PFSK-1 (cell line): Measurements from ENCODE around the gene BFSP2.

Source experiments
- FOXP2 ChIP-seq: optimal IDR thresholded peaks from 2 replicates; pipeline ENCODE3; 2011; ENCODE audit warnings: borderline replicate concordance, control low read depth, inconsistent platforms; ENCODE audit not compliant: insufficient read depth; ENCODE audit errors: extremely low read length, extremely low read depth
- POLR2AphosphoS5 ChIP-seq: IDR thresholded peaks from 2 replicates; pipeline ENCODE4 v1.6.1; 2012; ENCODE audit warnings: low read depth, mild to moderate bottlenecking, control low read depth, low read length, moderate library complexity
- SIN3A ChIP-seq: IDR thresholded peaks from 2 replicates; pipeline ENCODE4 v1.6.1; 2012; ENCODE audit warnings: mild to moderate bottlenecking, low read length, moderate library complexity, borderline replicate concordance; ENCODE audit not compliant: insufficient read depth
- TAF1 ChIP-seq: IDR thresholded peaks from 2 replicates; pipeline ENCODE4 v1.6.1; 2012; ENCODE audit warnings: low read length, control low read depth, borderline replicate concordance; ENCODE audit not compliant: insufficient read depth
- TF ChIP-seq, protein P1 (sequence below), 2 experiments: IDR thresholded peaks; 2 replicates each; pipeline versions ENCODE4 v1.6.1 to v1.8.0; 2011 to 2012; ENCODE audit warnings: low read depth in 2 of 2, low read length in 2 of 2, control low read depth in 1 of 2, inconsistent platforms in 1 of 2, mild to moderate bottlenecking in 1 of 2, moderate library complexity in 1 of 2; ENCODE audit not compliant: insufficient read depth in 1 of 2

The BFSP2 gene

DNA sequence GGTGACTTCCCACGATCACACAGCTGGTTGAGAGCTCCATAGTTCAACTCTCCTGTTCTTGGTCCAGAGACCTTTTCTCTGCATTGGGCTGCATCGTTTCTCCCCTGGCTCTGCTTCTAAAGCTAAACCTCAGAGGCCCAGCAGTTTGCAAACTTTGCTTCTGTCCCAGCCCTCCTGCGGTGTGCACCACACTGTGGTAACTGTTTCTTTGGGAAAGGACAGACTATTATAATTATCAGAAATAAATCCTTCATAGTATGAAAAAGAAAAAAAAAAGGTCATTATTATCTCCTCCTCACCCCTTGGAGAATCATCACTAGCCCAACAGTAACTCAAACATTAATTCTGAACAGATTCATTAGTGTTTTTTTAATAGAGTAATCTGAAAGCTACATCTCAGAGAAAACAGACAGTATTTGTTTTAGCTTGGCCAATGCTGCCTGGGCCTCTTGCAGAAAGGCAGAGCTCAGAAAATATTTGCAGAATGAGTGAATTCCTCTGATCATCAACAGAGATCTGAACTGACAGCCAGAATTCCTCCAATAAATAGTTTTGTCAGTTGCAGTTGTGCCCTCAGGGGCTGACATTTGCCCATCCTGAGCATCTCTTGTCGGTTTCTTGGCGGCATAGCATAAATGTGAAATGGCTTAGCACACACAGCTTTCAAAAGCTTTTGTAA is 52.9 kb downstream of the BFSP2 start:
- no peak for TF ChIP-seq FOXP2
- no peak for TF ChIP-seq POLR2AphosphoS5
- TF ChIP-seq SIN3A: no peak
- TF ChIP-seq, protein P1, sequence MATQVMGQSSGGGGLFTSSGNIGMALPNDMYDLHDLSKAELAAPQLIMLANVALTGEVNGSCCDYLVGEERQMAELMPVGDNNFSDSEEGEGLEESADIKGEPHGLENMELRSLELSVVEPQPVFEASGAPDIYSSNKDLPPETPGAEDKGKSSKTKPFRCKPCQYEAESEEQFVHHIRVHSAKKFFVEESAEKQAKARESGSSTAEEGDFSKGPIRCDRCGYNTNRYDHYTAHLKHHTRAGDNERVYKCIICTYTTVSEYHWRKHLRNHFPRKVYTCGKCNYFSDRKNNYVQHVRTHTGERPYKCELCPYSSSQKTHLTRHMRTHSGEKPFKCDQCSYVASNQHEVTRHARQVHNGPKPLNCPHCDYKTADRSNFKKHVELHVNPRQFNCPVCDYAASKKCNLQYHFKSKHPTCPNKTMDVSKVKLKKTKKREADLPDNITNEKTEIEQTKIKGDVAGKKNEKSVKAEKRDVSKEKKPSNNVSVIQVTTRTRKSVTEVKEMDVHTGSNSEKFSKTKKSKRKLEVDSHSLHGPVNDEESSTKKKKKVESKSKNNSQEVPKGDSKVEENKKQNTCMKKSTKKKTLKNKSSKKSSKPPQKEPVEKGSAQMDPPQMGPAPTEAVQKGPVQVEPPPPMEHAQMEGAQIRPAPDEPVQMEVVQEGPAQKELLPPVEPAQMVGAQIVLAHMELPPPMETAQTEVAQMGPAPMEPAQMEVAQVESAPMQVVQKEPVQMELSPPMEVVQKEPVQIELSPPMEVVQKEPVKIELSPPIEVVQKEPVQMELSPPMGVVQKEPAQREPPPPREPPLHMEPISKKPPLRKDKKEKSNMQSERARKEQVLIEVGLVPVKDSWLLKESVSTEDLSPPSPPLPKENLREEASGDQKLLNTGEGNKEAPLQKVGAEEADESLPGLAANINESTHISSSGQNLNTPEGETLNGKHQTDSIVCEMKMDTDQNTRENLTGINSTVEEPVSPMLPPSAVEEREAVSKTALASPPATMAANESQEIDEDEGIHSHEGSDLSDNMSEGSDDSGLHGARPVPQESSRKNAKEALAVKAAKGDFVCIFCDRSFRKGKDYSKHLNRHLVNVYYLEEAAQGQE (IDR thresholded peaks at IDR 0.05; ENCODE audit: insufficient read depth in 1 of 2, low read depth in 2 of 2, low read length in 2 of 2): 0 out of 4 replicates have a peak, but pooled peaks of 1 of the 2 experiments have one; percentile 25

DNA sequence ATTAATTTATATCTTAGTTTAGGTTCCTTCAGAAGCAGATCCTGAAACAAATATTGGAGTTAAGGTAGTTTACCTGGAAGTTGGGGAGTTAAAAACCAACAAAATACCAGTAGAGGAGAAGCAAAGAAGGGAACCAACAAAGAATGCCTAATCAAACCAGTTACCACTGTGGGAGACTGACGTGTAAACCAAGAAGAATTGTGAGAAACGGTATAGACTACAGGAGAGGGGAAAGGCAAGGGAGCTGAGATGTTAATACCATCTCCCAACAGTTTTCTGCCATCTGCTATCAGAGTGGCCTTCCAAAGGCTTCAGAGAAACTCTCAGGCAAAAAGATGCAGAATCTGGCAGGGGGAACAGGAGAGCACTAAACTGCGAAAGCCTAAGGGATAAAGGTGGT is 53.5 kb downstream of the BFSP2 start:
- no peak for TF ChIP-seq TAF1
- TF ChIP-seq, protein P1 (IDR thresholded peaks at IDR 0.05; ENCODE audit: insufficient read depth in 1 of 2, low read depth in 2 of 2, low read length in 2 of 2): no peak
- no peak for TF ChIP-seq FOXP2
- TF ChIP-seq POLR2AphosphoS5: no peak
- TF ChIP-seq SIN3A: no peak

DNA sequence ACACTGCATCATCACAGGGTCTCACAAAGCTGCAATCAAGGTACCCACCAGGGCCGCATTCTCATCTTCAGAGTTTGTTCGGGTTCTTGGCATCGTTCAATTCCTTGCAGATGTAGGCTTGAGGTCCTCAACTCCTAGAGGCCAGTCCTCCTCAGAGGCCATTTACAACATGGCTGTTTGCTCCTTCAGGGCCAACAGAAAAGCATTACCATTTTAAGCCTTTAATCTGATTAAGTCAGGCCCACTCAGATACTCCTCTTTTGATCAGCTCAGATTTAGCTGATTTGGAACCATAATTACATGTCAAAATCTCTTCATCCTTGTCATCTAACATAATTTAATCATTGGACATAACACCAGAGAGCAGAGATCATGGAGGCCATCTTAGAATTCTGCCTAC is 55.4 kb downstream of the BFSP2 start:
- TF ChIP-seq POLR2AphosphoS5 (no peak), SIN3A (no peak), TAF1 (no peak), FOXP2 (no peak)
- TF ChIP-seq, protein P1 (IDR thresholded peaks at IDR 0.05; ENCODE audit: insufficient read depth in 1 of 2, low read depth in 2 of 2, low read length in 2 of 2): no peak

- TF ChIP-seq POLR2AphosphoS5 (no peak), TAF1 (no peak), FOXP2 (no peak), SIN3A (no peak)
- TF ChIP-seq, protein P1 (IDR thresholded peaks at IDR 0.05; ENCODE audit: insufficient read depth in 1 of 2, low read depth in 2 of 2, low read length in 2 of 2): no peak
Measured at GRCh38 chr3:133455960-133456359, 56.1 kb downstream of the BFSP2 start.

DNA sequence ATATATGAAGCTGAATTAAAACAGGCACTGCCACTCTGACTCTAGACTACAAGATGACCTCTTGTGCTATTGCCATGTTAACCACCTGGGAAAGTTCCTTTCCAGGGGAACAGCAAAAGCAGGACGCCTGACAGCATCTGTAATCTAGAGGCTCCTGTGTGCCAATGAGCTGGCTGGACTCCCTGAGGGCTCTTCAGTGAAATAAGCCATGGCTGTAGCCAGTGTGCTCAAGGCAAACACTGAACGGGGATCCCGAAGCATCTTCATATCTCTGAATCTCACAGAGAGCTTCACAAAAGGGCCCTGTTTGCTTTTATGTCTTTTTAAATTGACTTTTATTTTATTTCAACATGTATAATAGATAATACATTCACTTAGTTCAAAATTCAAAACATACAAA is 57.2 kb downstream of the BFSP2 start:
- no peak for TF ChIP-seq POLR2AphosphoS5
- no peak for TF ChIP-seq FOXP2
- TF ChIP-seq, protein P1 (IDR thresholded peaks at IDR 0.05; ENCODE audit: insufficient read depth in 1 of 2, low read depth in 2 of 2, low read length in 2 of 2): no peak
- no peak for TF ChIP-seq SIN3A
- no peak for TF ChIP-seq TAF1
